Panc1 (cell line): Measurements from ENCODE around the gene ALG14.

Experiments used
- CTCF ChIP-seq: fragments of 450-650 bp; IDR thresholded peaks from 2 replicates; pipeline ENCODE4 v1.5.1; 2017; ENCODE audit warnings: mild to moderate bottlenecking
- POLR2AphosphoS5 ChIP-seq: IDR thresholded peaks from 2 replicates; pipeline ENCODE4 v1.6.1; 2012; ENCODE audit warnings: mild to moderate bottlenecking, low read depth, low read length, moderate library complexity
- REST ChIP-seq, 2 experiments: IDR thresholded peaks; 2 replicates each; pipeline ENCODE4 v1.6.1; 2011 to 2012; ENCODE audit warnings: low read depth in 2 of 2, control low read depth in 1 of 2, low read length in 1 of 2, mild to moderate bottlenecking in 1 of 2, moderate library complexity in 1 of 2; ENCODE audit not compliant: insufficient read depth in 1 of 2
- SIN3A ChIP-seq: IDR thresholded peaks from 2 replicates; pipeline ENCODE4 v1.6.1; 2012; ENCODE audit warnings: low read depth, mild to moderate bottlenecking, low read length, moderate library complexity, borderline replicate concordance; ENCODE audit not compliant: insufficient read depth
- TCF7L2 ChIP-seq: IDR thresholded peaks from 2 replicates; pipeline ENCODE4 v1.6.1; 2011; ENCODE audit warnings: mild to moderate bottlenecking, low read depth, low read length, inconsistent platforms

- TF ChIP-seq CTCF: no peak
- no peak for TF ChIP-seq TCF7L2
- no peak for TF ChIP-seq REST (IDR thresholded peaks at IDR 0.05; ENCODE audit: insufficient read depth in 1 of 2, low read depth in 2 of 2, low read length in 1 of 2)
- no peak for TF ChIP-seq POLR2AphosphoS5
- TF ChIP-seq SIN3A: no peak
Measured at GRCh38 chr1:94951046-94951445, 121.7 kb downstream of the ALG14 start.
